Hematopoietic multipotent progenitor cell (in vitro differentiated cells): Measurements from ENCODE around the gene HDAC10. TPM values are rescaled to one million over a fixed set of nuclear protein-coding genes. Genes with fewer than 3 reads are reported as not detected.
A peak's percentile ranks its signal among the peaks of the same experiment; 100 is the strongest.

ENCODE experiments used
- DNase-seq, 3 donors: peaks; one replicate each; pipeline ENCODE4 v3.0.0-alpha.2; 2011 to 2015; ENCODE audit warnings: low read depth in 2 of 3, low spot score in 2 of 3
- total RNA-seq: library from RNA; depleted of rRNA; stranded (reverse); fragments of >200 nt; gene quantifications from one replicate; pipeline ENCODE4 v1.2.3, GENCODE V29; 2012

HDAC10 gene
- total RNA-seq, 1 donor: 51.7 TPM

DNA sequence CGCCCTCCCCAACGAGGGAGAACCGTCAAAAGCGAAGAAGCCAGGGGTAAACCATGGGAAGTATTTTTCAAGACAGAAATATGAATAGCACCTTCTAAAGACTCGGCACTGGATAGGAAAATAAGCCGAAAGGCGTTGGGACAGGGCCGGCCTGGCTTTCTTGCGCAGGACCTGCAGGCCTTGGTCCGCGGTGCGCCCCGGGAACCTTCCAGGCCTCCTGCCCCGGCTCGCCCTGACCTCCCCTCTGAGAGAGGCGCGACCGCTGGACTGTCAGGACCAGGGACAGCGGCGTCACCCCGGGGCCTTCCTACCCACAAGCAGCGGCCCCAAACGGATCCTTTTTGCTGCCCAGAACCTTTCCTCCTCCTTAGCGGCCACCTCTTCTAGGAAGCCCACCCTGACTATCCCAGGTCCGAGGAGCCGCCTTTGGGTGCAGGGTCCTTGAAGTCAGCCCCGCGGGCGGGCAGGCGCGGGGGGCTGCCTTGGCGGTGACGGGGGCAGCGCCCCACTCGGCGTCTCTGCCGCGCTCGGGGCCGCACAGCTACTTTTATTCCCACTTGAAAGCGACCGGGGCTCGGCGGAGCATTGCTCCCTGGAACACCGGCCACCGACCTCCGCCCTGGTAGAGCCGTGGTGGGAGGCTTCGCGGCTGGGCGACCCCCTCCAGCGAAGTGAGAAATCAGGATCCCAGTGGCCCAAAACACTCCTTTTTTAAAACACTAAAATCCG lies 19.8 kb upstream of the HDAC10 start:
- peak; percentile 41 to 52 (median 47) for DNase-seq

DNA sequence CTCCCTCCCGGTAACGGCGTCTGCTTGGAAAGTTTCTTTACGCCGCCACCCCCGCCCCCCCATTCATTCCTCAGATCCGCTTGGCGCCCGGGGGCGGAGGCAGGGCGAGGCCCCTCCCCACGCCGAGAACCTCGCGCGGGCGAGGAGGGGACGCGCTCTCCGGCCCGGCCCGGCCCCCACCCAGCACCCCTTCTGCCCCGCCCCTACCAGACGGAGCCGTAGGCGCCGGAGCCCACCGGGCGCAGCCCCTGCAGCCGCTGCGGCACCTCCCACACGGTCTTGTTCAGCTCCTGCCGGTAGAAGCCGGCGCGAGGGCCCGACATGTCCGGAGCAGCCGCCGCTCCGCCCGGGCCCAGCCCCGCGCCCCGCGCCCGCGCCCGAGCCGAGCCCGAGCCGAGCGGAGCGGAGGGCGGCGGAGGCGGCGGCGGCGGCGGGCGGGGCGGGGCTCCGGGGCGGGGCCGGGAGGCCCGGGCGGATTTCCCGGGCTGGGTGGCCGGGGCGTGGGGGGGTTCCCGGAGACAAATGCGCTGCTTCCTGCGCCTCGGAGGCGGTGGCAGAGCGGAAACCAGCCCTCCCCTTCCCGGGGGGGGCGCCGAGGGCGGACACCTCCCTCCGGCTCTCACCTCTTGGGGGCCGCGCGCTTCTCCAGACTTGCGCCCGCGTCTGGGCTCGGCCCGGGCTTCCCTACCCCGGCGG lies 19.1 kb upstream of the HDAC10 start, which contains the start of gene MAPK11:
MAPK11 (minus strand) TSS at position 411 of the 696 bp plus-strand sequence; CDS start at position 323, 88 bp downstream.
- peak in 1 of 3 donors; percentile 48 for DNase-seq

DNA sequence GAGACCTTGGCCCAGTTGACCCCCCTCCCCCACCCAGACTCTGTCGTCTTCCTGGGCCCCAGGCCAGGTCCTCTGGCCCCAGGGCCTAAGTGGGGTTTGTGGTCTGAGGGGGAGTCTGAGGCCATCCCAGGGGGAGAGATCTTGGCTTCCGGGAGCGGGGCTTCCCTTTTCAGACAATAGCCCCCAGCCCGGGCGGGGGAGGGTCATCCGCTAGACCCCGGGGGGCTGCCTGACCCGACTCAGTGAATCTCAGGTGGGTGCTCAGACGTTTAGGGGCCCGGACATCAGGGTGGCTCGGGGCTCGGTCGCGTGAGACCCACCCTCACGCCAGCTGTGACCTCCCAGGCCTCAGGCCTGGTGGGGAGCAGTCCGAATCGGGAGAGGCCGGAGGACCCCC lies 18.5 kb upstream of the HDAC10 start:
- DNase-seq: no peak

DNA sequence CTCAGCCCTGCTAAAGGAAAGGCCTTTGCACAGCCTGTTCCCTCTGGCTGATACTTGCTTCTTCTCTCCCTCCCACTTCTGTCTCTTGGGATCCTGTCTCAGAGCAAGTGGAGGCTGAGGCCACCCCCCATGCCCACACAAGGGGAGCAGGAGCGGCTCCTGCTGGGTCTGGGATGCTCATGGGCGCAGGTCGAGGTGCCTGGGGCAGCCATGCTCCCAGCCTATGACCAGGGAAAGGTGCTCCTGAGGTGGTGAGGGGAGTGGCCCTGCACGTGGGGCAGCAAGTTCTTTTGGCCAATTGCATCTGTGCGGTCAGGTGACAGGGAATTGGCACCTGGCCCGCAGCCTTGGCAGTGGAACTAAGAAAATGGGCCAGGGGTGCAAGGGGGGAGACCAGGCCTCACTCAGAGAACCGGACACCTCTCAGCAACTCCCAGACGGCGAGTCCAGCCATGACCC lies 17.6 kb upstream of the HDAC10 start:
- no peak for DNase-seq

DNA sequence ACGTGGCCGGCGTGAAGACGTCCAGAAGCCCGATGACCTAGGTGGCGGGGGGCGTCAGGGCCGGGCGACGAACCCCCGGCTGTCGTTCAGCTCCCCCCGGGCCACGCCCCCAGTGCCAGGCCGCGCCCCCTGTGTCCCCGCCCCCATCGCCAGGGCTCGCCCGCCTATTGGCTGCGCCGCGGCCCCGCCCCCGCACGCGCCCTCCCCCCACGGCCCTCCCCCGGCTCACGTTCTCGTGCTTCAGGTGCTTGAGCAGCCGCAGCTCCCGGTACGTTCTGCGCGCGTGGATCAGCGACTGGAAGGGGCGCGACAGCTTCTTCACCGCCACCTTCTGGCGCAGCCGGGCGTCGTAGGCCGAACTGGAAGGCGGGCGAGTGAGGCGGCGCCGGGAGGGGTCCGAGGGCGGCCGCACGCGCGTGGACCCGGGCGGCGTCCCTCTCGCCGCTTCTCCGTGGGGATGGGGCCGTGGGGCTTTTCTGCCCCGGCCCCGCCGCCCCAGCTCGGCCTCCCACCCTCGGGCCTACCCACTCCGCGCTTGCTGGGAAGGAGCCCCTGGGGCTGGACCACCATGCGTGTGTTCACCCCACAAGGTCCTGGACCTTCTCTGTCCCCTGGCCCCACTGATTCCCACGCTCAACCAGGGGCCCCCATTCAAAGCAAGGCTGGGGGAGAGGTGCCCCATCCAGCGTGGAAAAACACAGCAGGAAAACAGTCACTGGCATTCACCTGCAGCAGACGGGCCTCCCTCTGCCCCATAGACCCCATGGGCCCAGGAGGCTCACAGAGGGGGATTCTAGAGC lies 16.7 kb upstream of the HDAC10 start:
- peak in 2 of 3 donors; percentile 68 to 71 for DNase-seq

DNA sequence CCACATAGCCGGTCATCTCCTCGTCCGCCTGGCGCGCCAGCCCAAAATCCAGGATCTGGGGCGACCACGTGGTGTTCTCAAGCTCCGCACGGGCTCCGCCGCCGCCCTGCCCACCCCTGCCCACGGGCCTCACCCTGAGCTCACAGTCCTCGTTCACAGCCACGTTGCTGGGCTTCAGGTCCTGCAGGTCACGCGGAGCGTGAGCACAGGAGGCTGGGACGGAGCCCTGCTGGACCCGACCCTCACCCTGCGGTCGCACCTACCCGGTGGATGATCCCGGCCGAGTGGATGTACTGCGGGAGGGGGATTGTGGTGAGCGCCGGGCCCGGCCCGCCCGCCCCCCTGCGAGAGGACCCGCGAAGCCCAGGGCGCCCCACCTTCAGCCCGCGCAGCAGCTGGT lies 15.9 kb upstream of the HDAC10 start:
- DNase-seq: no peak

DNA sequence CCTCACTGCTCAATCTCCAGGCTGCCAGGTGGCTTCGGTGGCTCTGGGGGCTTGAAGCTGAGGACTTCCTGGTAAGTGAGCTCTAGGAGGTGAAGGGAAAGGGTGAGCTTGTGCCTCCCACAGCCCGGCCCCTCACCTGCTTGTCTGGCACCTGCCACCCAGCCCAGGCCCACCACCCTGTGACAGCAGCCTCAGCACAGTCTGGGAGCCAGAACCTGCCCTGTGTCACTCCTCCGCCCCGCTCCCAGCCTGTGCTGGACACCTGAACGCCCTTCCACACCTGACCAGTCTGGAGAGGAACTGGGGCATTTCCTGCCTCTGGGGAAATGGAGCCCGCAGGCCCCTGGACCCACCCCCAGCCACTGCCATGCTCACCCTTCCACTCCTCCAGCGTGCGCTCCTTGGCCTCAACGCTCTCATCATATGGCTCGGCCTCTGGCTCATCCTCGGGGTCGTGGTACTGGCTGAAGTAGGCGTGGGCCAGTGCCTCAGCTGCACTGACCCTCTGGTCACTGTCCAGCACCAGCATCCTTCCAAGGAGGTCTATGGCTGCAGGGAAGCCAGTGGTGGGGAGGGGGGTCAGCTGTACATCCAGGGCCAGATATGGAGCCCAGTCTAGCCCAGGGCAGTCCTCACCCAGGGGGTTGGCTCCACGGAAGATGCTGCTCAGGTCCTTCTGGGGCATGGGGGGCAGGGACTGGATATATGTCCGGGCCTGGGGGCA lies 14.0 kb upstream of the HDAC10 start:
- DNase-seq: no peak

DNA sequence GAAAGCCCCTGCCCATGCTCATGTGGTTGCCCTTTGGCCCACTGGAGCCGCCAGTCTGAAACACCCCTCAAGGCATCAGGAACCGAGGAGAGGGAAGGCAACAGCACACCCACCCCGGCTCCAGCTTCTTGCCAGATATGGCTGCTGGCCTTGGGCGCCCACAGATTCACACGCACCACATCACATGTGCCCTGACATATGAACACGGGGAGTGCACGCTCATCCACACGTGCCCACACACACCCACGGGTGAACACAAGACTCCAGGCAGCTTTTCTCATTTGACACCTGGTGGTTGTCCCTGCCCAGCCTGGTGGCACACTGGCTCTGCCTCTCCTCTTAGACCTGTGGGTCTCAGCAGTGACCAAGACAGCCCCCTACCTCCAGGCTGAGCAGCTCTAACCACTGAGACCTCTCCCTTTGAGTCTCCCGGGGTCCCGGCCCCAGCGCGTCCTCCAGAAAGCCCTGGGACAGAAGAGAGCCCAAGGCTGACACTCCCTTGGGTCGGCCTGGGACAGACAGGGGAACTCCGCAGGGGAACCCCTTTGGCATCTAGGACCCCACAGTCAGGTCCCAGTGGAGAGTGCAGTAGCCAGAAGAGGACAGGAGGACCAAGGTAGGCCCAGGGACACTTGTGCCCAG lies 13.2 kb upstream of the HDAC10 start:
- no peak for DNase-seq

DNA sequence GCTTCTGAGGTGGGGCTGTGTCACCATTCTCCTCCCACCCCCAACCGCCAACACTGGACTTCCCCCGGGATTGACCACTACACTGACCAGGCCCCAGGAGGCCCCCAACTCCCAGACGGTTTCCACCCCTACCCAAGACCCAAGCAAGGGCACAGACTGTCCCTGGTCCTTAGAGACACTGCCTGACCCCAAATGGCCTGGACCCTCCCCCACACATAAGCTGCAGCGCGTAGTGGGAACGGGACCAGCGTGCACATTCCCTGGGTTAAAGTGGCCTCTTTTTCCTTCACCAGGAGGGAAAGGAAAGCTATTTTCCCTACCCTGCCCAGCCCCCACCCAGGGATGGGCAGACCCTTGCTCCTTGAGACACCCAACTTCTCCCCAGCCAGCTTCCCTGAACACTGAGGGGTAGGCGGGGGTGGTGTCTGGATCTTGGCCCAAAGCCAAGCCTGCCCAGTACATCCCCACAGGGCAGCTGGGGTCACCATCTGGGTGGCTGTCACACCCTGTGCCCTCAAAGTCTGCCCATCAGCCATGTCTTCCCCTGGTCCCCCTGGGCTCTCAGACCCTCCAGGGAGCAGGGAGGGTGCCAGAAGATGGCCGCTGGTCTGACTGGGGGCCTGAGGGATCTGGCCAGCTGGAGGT lies 12.0 kb upstream of the HDAC10 start:
- no peak for DNase-seq

DNA sequence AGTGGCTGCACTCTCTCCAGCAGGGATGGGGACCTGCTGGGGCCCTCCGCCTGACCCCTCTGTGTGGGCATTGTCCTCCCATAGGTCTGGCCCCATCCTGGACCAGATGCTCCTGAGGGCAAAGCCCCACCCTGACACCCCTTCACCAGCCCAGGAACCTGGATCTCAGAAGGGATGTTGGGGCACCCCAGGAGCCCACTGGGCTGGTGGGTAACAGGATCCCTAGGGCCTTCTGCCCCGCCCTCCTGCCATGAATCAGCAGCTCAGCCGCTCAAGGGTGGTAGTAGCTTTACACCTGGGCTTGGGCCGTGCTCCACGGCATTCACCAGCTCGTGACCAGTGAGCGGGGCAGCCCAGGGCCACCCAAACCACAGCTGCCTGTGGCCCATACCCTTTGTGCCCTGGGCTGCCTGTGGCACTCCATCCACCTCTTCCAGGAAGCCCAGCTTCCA lies 11.4 kb upstream of the HDAC10 start:
- peak in 1 of 3 donors; percentile 42 for DNase-seq

DNA sequence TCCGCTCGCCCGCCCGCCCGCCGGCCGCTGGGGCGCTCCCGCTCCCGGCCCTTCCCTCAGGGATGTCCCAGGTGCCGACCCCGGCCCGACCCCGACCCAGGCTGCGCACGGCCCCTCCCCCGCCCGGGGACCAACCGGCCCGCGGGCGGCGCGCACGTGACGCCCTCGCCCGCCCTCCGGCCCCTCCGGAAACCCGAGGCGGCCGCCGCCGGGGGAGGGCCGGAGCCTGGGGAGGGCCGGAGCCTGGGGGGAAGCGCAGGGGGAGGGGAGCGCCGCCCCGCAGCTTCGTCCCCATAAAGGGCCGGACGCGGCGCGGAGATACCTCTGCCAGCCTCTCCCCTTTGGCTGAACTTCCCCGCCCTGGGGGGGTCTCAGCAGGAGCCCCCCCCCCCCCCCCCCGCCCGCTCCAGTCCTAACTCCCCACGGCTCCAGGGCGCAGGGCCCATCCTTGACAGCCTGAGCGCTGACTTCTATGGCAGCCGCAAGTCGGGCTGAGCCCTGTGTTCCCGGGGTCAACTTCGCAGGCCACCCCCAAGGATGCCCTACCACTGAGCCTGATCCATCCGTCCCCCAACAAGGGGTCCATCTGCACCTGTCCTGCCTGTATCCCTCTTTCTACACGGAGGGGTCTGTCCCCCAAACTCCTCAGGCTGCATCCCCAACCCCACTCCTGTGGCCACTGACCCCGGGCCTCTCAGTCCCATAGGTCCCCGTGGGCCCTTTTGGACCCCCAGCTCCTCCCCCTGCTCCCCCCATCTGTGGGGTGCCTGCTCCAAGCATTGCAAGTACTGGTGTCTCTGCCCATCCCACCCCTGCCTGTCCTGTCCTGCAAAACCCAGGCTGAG lies 10.8 kb upstream of the HDAC10 start, which contains the start of gene MAPK12:
MAPK12 (minus strand) TSS at position 69 of the 845 bp plus-strand sequence. CDS start 174 bp downstream, outside the sequence.
- no peak for DNase-seq

DNA sequence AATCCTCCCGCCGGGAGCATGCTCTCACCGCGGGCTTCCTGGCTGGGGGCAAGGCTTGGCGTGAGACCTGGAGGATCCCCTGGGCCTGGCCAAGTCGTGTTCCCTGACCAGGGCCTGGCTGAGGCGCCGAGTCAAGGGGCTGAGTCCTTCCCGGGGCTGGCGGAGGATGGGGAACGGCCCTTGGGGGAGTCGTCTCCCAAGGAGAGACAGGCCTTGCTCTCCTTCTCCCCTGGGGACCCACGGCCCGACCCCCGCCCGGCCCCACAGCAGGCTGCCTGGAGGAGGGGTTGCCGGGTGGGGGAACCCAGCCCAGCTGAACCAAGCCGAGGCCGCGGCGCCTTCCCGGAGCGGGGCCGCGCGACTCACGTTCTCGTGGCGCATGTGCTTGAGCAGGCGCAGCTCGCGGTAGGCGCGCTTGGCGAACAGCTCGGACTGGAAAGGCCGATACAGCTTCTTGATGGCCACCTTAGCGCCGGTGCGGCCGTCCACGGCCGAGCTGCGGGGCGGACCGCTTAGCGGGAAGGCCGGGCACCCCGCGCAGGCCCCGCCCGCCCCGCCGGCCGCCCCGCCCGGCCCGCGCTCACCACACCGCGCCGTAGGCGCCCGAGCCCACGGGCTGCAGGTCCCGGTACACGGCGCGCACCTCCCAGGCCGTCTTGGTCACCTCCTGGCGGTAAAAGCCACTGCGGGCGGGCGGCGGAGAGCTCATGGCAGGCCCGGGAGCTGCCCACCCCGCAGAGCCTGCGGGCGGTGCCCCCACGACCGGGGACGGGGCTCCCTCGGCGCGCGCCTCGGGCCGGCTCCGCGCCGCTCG lies 9.9 kb upstream of the HDAC10 start:
- peak in 1 of 3 donors; percentile 39 for DNase-seq

DNA sequence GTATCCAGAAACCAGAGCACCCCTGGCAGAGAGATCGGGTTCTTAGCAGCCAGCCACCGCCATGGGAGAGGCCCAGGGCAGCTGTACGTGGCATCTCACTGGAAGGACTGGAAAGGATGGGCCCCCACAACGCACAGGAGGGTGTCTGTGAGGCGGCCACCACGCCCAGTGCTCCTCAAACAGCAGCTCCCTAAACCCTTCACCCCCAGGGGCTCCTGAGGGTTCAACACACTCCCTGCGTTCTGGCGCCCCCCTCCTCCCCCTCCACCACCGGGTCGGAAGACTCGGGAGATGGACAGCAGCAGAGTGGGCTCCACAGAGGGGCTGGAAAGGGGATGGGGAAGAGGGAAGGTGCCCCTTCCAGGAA lies 9.4 kb upstream of the HDAC10 start:
- no peak for DNase-seq

DNA sequence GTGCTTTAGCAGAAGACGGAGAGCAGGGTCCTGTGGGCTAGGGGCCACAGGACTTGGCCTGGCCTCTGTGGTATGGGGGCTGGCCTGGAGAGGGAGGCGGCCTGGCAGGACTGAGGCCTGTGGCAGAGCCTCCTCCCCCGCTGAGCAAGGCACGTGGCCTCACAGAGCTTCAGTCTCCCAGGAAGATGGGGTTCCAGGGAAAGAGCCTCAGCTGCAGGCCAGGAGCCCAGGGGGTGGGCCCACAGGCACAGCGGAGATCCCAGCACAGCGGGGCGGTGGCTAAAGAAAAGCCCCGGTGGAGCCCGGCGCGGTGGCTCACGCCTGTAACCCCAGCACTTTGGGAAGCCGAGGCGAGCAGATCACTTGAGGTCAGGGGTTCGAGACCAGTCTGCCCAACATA lies 8.2 kb upstream of the HDAC10 start:
- no peak for DNase-seq

DNA sequence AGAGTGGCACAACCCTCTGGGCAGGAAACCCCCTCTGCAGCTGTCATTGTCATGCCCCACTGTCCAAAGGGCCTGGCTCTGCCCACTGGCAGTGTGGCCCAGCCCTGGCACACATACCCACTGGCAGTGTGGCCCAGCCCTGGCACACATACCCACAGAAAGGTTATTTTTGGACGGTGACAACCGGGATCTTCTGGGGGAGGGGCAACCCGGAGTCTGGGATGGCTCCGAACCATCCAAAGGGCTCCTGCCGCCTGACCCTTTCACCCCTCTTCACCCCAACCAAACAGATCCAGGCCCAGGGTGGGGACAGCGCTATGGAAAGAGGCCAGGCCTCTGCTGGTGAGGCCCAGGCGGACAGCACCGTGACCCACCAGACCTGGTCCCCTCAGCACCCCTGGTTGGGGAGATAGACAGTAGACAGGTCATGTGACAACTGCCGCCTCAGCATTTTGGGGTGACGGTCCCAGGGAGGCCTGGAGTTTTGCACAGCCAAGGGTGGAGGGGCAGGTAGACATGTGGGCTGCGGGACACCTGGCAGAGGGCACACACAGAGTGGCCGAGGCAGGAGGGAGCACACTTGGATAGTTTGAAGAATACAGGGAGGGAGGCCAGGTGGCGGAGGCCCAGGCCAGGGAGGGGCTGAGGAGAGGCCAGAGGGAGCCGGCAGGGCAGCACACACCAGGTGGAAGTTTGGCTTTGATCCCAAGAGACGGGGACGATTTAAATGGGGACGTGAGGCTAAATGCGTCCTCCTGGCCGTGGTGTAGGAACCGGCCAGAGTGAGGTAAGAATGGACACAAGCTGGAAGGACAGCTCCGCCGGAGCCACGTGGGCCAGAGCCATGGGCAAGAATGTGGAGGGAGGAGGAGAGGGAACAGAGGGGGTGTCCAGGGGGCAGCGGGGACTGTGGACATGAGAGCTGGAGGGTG lies 7.6 kb upstream of the HDAC10 start:
- no peak for DNase-seq
